Body of pancreas (tissue), 4 donors: ENCODE results near the gene DTL. TPM values are rescaled to one million over a fixed set of nuclear protein-coding genes. Genes with fewer than 3 reads are reported as not detected.

Experiments
- ATAC-seq: fragments of 150-250 bp; one replicate; pipeline ENCODE4 v1.9.1; 2016
- DNase-seq, 4 donors: peaks; one replicate each; pipeline ENCODE4 v3.0.0-alpha.2; 2019
- H3K27ac ChIP-seq, 4 donors: fragments of 200-600 bp; sonication (generic); 1 replicate in 3 of 4; 2 replicates in 1 of 4; pipeline versions ENCODE4 v1.5.1 to v1.6.1; 2016 to 2019; ENCODE audit warnings: mild to moderate bottlenecking in 1 of 4, mixed read lengths in 1 of 4, moderate library complexity in 1 of 4
- H3K27me3 ChIP-seq, 2 donors: fragments of 200-600 bp; sonication (generic); one replicate each; pipeline ENCODE4 v1.6.0; 2016; ENCODE audit warnings: mild to moderate bottlenecking in 1 of 2
- H3K36me3 ChIP-seq, 2 donors: fragments of 200-600 bp; sonication (generic); replicated peaks in 1 of 2; 2 replicates each; pipeline ENCODE4 v1.5.1; 2016; ENCODE audit warnings: low read depth in 2 of 2; ENCODE audit not compliant: insufficient read depth in 1 of 2
- H3K4me1 ChIP-seq: fragments of 200-600 bp; sonication (generic); one replicate; pipeline ENCODE4 v1.6.0; 2016
- H3K4me3 ChIP-seq, 2 donors: fragments of 200-600 bp; sonication (generic); 1 replicate in 1 of 2; 2 replicates in 1 of 2; pipeline ENCODE4 v1.5.1; 2016 to 2019
- H3K9me3 ChIP-seq, 3 donors: fragments of 200-600 bp; sonication (generic); 1 replicate in 2 of 3; 2 replicates in 1 of 3; pipeline ENCODE4 v1.5.1; 2016
- CTCF ChIP-seq, 7 experiments: fragments of 450-650 bp in 4 of 7; fragments of 200-600 bp in 3 of 7; sonication (generic) in 3 of 7; IDR thresholded peaks; one replicate each; pipeline ENCODE4 v1.5.1; 2016 to 2019; ENCODE audit warnings: antibody characterized with exemption in 7 of 7
- POLR2A ChIP-seq, 3 donors: fragments of 450-650 bp; IDR thresholded peaks; one replicate each; pipeline ENCODE4 v1.6.1; 2016; ENCODE audit warnings: antibody characterized with exemption in 3 of 3, mild to moderate bottlenecking in 2 of 3
- WGBS, 2 donors: methylation state at CpG; one replicate each; pipeline ENCODE4 v1.1.5; 2017; 5-methylcytosine and 5-hydroxymethylcytosine counted together
- intact Hi-C: fragments of 100-400 bp; cut with DNase I; formaldehyde crosslinking; loops from one replicate; pipeline ENCODE4 v1.15.1; 2023
- total RNA-seq, 2 donors: library from RNA; depleted of rRNA; stranded (reverse); fragments of >200 nt; gene quantifications; one replicate each; pipeline ENCODE4 v1.1.0, GENCODE V29; 2016

Gene DTL
- total RNA-seq, 2 donors from 2014 or later: under 0.01 TPM; not detected in 1

- no peak overlapping the region for H3K4me3 ChIP-seq
- H3K36me3 ChIP-seq: no peaks in the 10 kb centered on the region
- intact Hi-C loops: loop anchor here (5.0 to 10.0 kb wide), 2 partner anchors 223 to 385 kb away; no protein-coding TSS in a partner anchor
- H3K9me3 ChIP-seq: no peaks in the 10 kb centered on the region
- WGBS, 2 donors: 37 to 56% methylated on average over 1 of the region's 1 CpG
- no peak for DNase-seq
- no peak overlapping the region for H3K27ac ChIP-seq
- H3K27me3 ChIP-seq: no peaks in the 10 kb centered on the region
- no peak for ATAC-seq
- no peaks in the 10 kb centered on the region for H3K4me1 ChIP-seq
- TF ChIP-seq CTCF (IDR thresholded peaks at IDR 0.05): no peak
- no peak for TF ChIP-seq POLR2A (IDR thresholded peaks at IDR 0.05)
Measured at GRCh38 chr1:212072047-212072446, 36.5 kb downstream of the DTL start.

- intact Hi-C loops: loop anchor here (5.0 to 10.0 kb wide), 2 partner anchors 221 to 384 kb away; no protein-coding TSS in a partner anchor
- ATAC-seq: no peak
Measured at GRCh38 chr1:212073490-212073889, 37.9 kb downstream of the DTL start.

GRCh38 chr1:212074313-212074712, 38.8 kb downstream of the DTL start:
- Histone ChIP-seq H3K27ac (no peak overlapping the region), H3K4me1 (no peaks in the 10 kb centered on the region), H3K27me3 (no peaks in the 10 kb centered on the region), H3K4me3 (no peak overlapping the region), H3K36me3 (no peaks in the 10 kb centered on the region), H3K9me3 (no peaks in the 10 kb centered on the region)
- no peak for DNase-seq
- TF ChIP-seq CTCF (IDR thresholded peaks at IDR 0.05) (no peak), POLR2A (IDR thresholded peaks at IDR 0.05) (no peak)
- 90 to 94% methylated on average over 3 of the region's 3 CpGs for WGBS, 2 donors
- intact Hi-C loops: loop anchor here (5.0 to 10.0 kb wide), 2 partner anchors 220 to 383 kb away; no protein-coding TSS in a partner anchor
- no peak for ATAC-seq

More at GRCh38 chr1:212073490-212073889, 37.9 kb downstream of the DTL start:
- 100% methylated on average over 1 of the region's 1 CpG for WGBS, 2 donors
- no peaks in the 10 kb centered on the region for H3K36me3 ChIP-seq
- no peak overlapping the region for H3K4me3 ChIP-seq
- TF ChIP-seq POLR2A (IDR thresholded peaks at IDR 0.05) (no peak), CTCF (IDR thresholded peaks at IDR 0.05) (peak in 1 of 7 experiments; percentile 10)
- H3K9me3 ChIP-seq: no peaks in the 10 kb centered on the region
- H3K27ac ChIP-seq: no peak overlapping the region
- H3K27me3 ChIP-seq: no peaks in the 10 kb centered on the region
- no peaks in the 10 kb centered on the region for H3K4me1 ChIP-seq
- DNase-seq: no peak

- H3K4me1 ChIP-seq: no peaks in the 10 kb centered on the region
- TF ChIP-seq POLR2A (IDR thresholded peaks at IDR 0.05): no peak
- TF ChIP-seq CTCF (IDR thresholded peaks at IDR 0.05): no peak
- no peak for ATAC-seq
- no peak overlapping the region for H3K4me3 ChIP-seq
- no peaks in the 10 kb centered on the region for H3K9me3 ChIP-seq
- 58 to 69% methylated on average over 3 of the region's 3 CpGs for WGBS, 2 donors
- H3K36me3 ChIP-seq: no peaks in the 10 kb centered on the region
- no peak for DNase-seq
- H3K27me3 ChIP-seq: no peaks in the 10 kb centered on the region
- no peak overlapping the region for H3K27ac ChIP-seq
- intact Hi-C loops: loop anchor here (5.0 to 10.0 kb wide), 2 partner anchors 220 to 382 kb away; no protein-coding TSS in a partner anchor
Measured at GRCh38 chr1:212074856-212075255, 39.3 kb downstream of the DTL start.

- no peaks in the 10 kb centered on the region for H3K36me3 ChIP-seq
- no peaks in the 10 kb centered on the region for H3K27me3 ChIP-seq
- intact Hi-C loops: loop anchor here (10.0 kb wide), 1 partner anchor 218 kb away; no protein-coding TSS in a partner anchor
- H3K9me3 ChIP-seq: no peaks in the 10 kb centered on the region
- H3K4me3 ChIP-seq: no peak overlapping the region
- no peak overlapping the region for H3K27ac ChIP-seq
- WGBS, 2 donors: 57 to 61% methylated on average over 2 of the region's 2 CpGs
- ATAC-seq (no peak), DNase-seq (no peak)
- no peak for TF ChIP-seq CTCF (IDR thresholded peaks at IDR 0.05)
- no peak for TF ChIP-seq POLR2A (IDR thresholded peaks at IDR 0.05)
- H3K4me1 ChIP-seq: no peaks in the 10 kb centered on the region
Measured at GRCh38 chr1:212077028-212077427, 41.5 kb downstream of the DTL start.
